Keratinocyte (primary cell): ENCODE data around the gene CACNB2. TPM values are rescaled to one million over a fixed set of nuclear protein-coding genes. Genes with fewer than 3 reads are reported as not detected.

Experiments
- DNase-seq: peaks from one replicate; pipeline ENCODE4 v3.0.0-alpha.2; 2011; ENCODE audit warnings: low read depth, missing footprints, low spot score
- FAIRE-seq: peaks from 2 replicates; lab custom pipeline; 2011; peaks lifted over from hg19 to GRCh38; lab: Jason Lieb, UNC
- H2AFZ ChIP-seq: 2 replicates; pipeline ENCODE4 v1.6.0; 2012; ENCODE audit warnings: low read length, control low read depth, inconsistent platforms; ENCODE audit not compliant: control insufficient read depth
- H3K27ac ChIP-seq: 2 replicates; pipeline ENCODE4 v1.5.1; 2011; ENCODE audit warnings: low read length; ENCODE audit not compliant: control insufficient read depth, insufficient read depth
- H3K27me3 ChIP-seq: 3 replicates; pipeline ENCODE4 v1.6.0; 2011; ENCODE audit warnings: low read length; ENCODE audit not compliant: control insufficient read depth, insufficient read depth; ENCODE audit errors: extremely low read depth
- H3K36me3 ChIP-seq, 2 experiments: 2 replicates in 1 of 2; 3 replicates in 1 of 2; pipeline ENCODE4 v1.5.1; 2011; ENCODE audit warnings: low read length in 2 of 2, mild to moderate bottlenecking in 1 of 2; ENCODE audit not compliant: control insufficient read depth in 2 of 2, insufficient read depth in 2 of 2; ENCODE audit errors: extremely low read depth in 1 of 2
- H3K4me1 ChIP-seq: 3 replicates; pipeline ENCODE4 v1.5.1; 2011; ENCODE audit warnings: low read length; ENCODE audit not compliant: control insufficient read depth, insufficient read depth; ENCODE audit errors: extremely low read depth
- H3K4me2 ChIP-seq: 3 replicates; pipeline ENCODE4 v1.6.0; 2011; ENCODE audit warnings: low read depth, low read length; ENCODE audit not compliant: control insufficient read depth, insufficient read depth; ENCODE audit errors: extremely low read depth
- H3K4me3 ChIP-seq, 3 experiments: fragments of 200-600 bp in 1 of 3; sonication (generic) in 1 of 3; 2 replicates in 2 of 3; 3 replicates in 1 of 3; pipeline ENCODE4 v1.5.1; 2011 to 2016; ENCODE audit warnings: low read length in 3 of 3, mild to moderate bottlenecking in 3 of 3, control low read depth in 2 of 3, inconsistent platforms in 1 of 3, low read depth in 1 of 3, mixed read lengths in 1 of 3, mixed run types in 1 of 3, moderate library complexity in 1 of 3; ENCODE audit not compliant: control insufficient read depth in 2 of 3, insufficient read depth in 2 of 3; ENCODE audit errors: extremely low read depth in 1 of 3
- H3K79me2 ChIP-seq: 2 replicates; pipeline ENCODE4 v1.6.0; 2012; ENCODE audit warnings: low read length; ENCODE audit not compliant: control insufficient read depth, insufficient read depth
- H3K9ac ChIP-seq: 3 replicates; pipeline ENCODE4 v1.6.0; 2011; ENCODE audit warnings: low read length; ENCODE audit not compliant: control insufficient read depth, insufficient read depth; ENCODE audit errors: extremely low read depth
- H3K9me1 ChIP-seq: 3 replicates; pipeline ENCODE4 v1.6.0; 2011; ENCODE audit warnings: low read length; ENCODE audit not compliant: control insufficient read depth, insufficient read depth; ENCODE audit errors: extremely low read depth
- H3K9me3 ChIP-seq: 2 replicates; pipeline ENCODE4 v1.5.1; 2012; ENCODE audit warnings: low read depth, low read length; ENCODE audit not compliant: control insufficient read depth
- H4K20me1 ChIP-seq: 3 replicates; pipeline ENCODE4 v1.6.0; 2011; ENCODE audit warnings: low read length; ENCODE audit not compliant: control insufficient read depth, insufficient read depth; ENCODE audit errors: extremely low read depth
- EZH2 ChIP-seq: IDR thresholded peaks from one replicate; pipeline ENCODE4 v1.6.1; 2012; ENCODE audit warnings: inconsistent platforms, mild to moderate bottlenecking, low read length, moderate library complexity
- dilution Hi-C: fragments of 300-500 bp; cut with MboI; formaldehyde crosslinking; loops from one replicate; pipeline ENCODE4 v1.7.0; 2020; ENCODE audit warnings: low sequenced_read_pairs; ENCODE audit not compliant: extremely low pct_ligation_motif_present
- polyA plus RNA-seq, 5 experiments: library from polyadenylated mRNA; depleted of rRNA in 3 of 5; stranded (reverse) in 3 of 5; stranded (forward) in 1 of 5; unstranded in 1 of 5; fragments of >200 nt; gene quantifications; 1 replicate in 1 of 5; 2 replicates in 3 of 5; 3 replicates in 1 of 5; pipeline versions ENCODE4 v1.2.1 to v1.2.3, GENCODE V29; 2011 to 2012; ENCODE audit warnings: missing spikeins in 2 of 5, low read depth in 1 of 5, low replicate concordance in 1 of 5
- TF ChIP-seq, protein P1 (sequence below), 3 experiments: IDR thresholded peaks in 1 of 3; conservative IDR thresholded peaks in 1 of 3; optimal IDR thresholded peaks in 1 of 3; 2 replicates in 2 of 3; 3 replicates in 1 of 3; pipeline versions ENCODE3 to v1.5.1; 2011; ENCODE audit warnings: low read length in 3 of 3, mild to moderate bottlenecking in 3 of 3, moderate library complexity in 2 of 3, control low read depth in 1 of 3, inconsistent platforms in 1 of 3; ENCODE audit not compliant: insufficient read depth in 2 of 3; ENCODE audit errors: extremely low read depth in 1 of 3

Gene CACNB2
- polyA plus RNA-seq, 1 donor (not counting 4 experiments of a cell fraction or from before 2014, with no cell fraction given), result 0.03 TPM

DNA sequence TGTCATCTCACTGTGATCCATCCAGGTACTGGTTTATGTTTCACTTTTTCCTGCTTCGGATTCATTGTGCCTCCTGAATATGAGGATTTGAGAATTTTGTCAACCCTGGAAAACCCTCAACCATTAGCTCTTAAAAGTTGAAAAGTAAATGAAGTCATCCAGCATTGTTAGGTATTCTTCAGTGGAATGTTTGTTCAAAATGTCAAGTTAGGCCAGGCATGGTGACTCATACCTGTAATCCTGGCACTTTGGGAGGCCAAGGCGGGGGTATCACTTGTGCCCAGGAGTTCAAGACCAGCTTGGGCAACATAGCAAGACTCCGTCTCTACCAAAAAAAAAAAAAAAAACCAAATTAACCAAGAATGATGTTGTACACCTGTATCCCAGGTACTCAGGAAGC lies 289.1 kb downstream of the CACNB2 start:
- Histone ChIP-seq H3K27me3 (no peaks in the 10 kb centered on the region), H3K4me1 (no peaks in the 10 kb centered on the region), H3K27ac (no peak overlapping the region), H3K4me3 (no peak overlapping the region), H3K36me3 (no peaks in the 10 kb centered on the region), H3K9me3 (no peaks in the 10 kb centered on the region), H3K79me2 (no peaks in the 10 kb centered on the region), H3K4me2 (no peak overlapping the region), H4K20me1 (no peaks in the 10 kb centered on the region), H2AFZ (no peak overlapping the region), H3K9ac (no peak overlapping the region), H3K9me1 (no peaks in the 10 kb centered on the region)
- TF ChIP-seq EZH2, result no peak
- TF ChIP-seq, protein P1, sequence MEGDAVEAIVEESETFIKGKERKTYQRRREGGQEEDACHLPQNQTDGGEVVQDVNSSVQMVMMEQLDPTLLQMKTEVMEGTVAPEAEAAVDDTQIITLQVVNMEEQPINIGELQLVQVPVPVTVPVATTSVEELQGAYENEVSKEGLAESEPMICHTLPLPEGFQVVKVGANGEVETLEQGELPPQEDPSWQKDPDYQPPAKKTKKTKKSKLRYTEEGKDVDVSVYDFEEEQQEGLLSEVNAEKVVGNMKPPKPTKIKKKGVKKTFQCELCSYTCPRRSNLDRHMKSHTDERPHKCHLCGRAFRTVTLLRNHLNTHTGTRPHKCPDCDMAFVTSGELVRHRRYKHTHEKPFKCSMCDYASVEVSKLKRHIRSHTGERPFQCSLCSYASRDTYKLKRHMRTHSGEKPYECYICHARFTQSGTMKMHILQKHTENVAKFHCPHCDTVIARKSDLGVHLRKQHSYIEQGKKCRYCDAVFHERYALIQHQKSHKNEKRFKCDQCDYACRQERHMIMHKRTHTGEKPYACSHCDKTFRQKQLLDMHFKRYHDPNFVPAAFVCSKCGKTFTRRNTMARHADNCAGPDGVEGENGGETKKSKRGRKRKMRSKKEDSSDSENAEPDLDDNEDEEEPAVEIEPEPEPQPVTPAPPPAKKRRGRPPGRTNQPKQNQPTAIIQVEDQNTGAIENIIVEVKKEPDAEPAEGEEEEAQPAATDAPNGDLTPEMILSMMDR (optimal IDR thresholded peaks at IDR 0.05 in 1 of 3, IDR thresholded peaks at IDR 0.05 in 1 of 3, conservative IDR thresholded peaks at IDR 0.05 in 1 of 3; ENCODE audit: extremely low read depth in 1 of 3, insufficient read depth in 2 of 3, low read length in 3 of 3), result no peak
- no peak for FAIRE-seq
- no peak for DNase-seq
- dilution Hi-C loops, result no loop called here

DNA sequence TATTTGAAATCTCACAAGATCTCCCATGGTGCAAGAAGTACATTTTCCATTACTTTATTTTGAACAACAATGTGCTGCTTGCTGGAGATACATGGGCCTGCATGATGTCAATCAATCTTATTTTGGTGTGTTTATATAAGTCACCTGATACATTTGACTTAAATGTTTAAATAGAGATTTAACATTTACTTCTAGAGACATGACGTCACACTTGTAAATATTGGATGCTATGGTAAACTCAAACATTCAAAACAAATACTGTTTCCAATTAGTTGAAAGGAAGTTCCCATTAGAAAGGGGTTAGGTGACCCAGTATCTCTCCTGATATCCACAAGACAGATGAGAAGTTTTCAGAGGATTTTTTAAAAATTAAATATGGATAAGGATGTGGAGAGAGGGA lies 296.7 kb downstream of the CACNB2 start:
- no peaks in the 10 kb centered on the region for H3K36me3 ChIP-seq

DNA sequence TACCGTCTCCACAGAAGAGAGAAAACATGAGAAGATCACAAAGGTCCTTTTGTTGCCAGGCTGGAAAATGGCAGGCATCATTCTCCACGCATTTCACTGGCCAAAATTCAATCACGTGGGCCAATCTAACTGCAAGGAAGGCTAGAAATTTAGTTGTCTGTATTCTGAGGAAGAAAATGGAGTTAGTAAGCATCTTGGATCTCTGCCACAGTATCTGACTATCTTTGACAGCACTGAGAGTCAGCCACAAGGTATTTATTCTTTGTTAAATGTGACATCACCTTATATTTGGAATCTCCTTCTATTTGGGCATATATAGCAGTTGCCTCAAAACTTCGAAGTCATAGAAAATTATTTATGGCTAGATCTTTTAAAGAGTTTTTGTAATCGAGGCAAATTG lies 297.3 kb downstream of the CACNB2 start:
- FAIRE-seq (no peak), DNase-seq (no peak)
- Histone ChIP-seq H3K4me1 (no peaks in the 10 kb centered on the region), H3K36me3 (no peaks in the 10 kb centered on the region), H3K79me2 (no peaks in the 10 kb centered on the region), H3K9me3 (no peaks in the 10 kb centered on the region), H4K20me1 (no peaks in the 10 kb centered on the region), H3K4me3 (no peak overlapping the region), H3K27ac (no peak overlapping the region), H3K9me1 (no peaks in the 10 kb centered on the region), H3K27me3 (no peaks in the 10 kb centered on the region), H3K4me2 (no peak overlapping the region), H2AFZ (no peak overlapping the region), H3K9ac (no peak overlapping the region)
- TF ChIP-seq EZH2, result no peak
- dilution Hi-C loops, result no loop called here

More for the DNA sequence above, 296.7 kb downstream of the CACNB2 start:
- H3K27ac ChIP-seq, result no peak overlapping the region
- H3K79me2 ChIP-seq, result no peaks in the 10 kb centered on the region
- dilution Hi-C loops, result no loop called here
- no peak overlapping the region for H3K4me3 ChIP-seq
- FAIRE-seq, result no peak
- TF ChIP-seq EZH2, result no peak
- H4K20me1 ChIP-seq, result no peaks in the 10 kb centered on the region
- H3K4me2 ChIP-seq, result no peak overlapping the region
- DNase-seq, result no peak
- no peaks in the 10 kb centered on the region for H3K9me1 ChIP-seq
- no peaks in the 10 kb centered on the region for H3K27me3 ChIP-seq
- no peaks in the 10 kb centered on the region for H3K9me3 ChIP-seq
- no peaks in the 10 kb centered on the region for H3K4me1 ChIP-seq
- H3K9ac ChIP-seq, result no peak overlapping the region
- no peak overlapping the region for H2AFZ ChIP-seq
